HL-60/S4 treated with retinoic acid at 250 ng/mL for 4 days and 3 days (cell line): ENCODE measurements around the gene LRRC8C.

Experiments used
- in situ Hi-C: fragments of 300-500 bp; cut with MboI; formaldehyde crosslinking; loops from 2 replicates; pipeline ENCODE4 v1.7.0; 2022; ENCODE audit warnings: low sequenced_read_pairs

Gene LRRC8C

DNA sequence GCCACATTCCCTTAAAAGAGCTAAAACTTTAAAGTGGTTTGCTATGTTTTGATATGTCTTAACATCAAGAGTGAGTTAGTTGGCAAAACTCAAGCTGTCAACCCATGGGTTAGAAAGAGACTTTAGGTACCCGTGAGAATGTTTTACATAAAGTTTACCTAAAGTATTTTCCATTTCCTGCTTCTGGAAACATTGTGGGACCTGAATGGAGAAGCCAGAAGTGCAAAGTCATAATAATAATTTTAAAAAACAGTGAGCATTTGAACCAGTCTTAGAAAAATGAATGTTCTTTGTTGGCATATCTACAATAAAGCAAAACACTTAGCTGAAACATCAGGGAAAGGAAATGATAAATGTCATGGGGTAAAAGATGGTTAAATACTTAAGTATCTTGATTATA is 34.8 kb downstream of the LRRC8C start:
- in situ Hi-C loops: no loop called here

DNA sequence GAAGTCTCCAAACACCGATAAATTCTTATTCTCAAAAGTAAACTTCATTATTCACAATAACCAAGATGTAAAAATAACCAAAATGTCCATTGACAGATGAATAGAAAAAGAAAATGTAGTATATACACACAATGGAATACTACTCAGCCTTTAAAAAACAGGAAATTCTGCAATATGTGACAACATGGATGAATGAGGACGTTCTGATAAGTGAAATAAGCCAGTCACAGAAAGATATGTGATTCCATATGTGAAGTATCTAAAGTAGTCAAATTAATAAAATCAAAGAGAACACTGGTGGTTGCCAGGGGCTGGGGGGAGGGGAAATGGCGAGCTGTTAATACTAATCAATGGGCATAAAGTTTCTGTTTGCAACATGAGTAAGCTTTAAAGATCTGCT is 36.0 kb downstream of the LRRC8C start:
- in situ Hi-C loops: no loop called here

DNA sequence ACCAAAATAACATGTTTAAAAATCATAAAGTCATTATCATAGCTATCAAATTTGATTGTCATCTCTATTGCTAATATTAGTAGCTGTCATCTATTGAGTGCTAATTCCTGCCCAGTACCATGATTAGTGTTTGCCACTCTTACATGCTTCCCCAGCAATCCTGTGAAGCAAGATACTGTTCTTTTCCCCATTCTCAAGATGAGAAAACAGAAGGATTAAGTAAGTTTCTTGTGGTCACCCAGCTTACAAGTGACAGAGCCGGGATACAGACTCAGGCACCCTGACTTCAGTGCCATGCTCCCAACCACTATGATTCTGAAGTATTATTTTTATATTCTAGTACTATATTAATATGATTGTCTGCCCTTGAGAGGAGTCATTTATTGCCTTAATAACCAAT is 36.5 kb downstream of the LRRC8C start:
- in situ Hi-C loops: no loop called here

DNA sequence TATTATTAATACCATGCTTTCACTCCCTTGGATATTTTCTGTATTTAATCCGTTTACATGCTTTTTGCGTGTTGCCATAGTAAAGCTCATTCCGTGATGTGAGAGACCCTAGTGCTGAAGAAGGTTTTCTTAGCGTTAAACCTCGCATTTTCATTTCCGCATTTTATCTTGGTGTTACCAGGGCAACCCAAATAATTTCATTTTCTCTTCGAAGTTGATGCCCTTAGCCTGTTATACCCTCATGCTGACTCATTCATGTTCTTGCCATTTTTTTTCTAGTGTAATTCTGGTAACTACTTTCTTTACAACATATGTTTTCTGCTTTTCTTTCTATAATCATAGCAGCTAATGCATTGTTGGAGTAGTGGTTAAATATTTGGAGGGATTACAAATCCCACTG is 37.2 kb downstream of the LRRC8C start:
- in situ Hi-C loops: no loop called here

DNA sequence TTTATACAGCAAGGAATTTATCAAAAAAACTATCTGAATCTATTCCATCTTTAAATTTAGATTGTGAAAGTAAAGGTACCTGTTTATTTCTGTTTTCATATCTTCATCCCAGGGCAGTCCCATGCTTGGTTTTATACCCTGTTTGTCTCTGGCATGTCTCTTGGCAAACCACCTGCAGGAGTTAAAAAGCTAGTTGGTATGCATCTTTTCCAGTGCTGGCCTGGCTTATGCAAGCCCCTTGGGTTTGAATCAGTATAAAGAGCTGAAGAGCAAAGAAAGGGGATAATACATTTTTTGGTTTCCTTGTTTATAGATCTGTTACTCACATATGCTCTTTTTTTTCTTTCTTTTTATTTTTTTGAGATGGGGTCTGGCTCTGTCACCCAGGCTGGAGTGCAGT is 37.8 kb downstream of the LRRC8C start:
- in situ Hi-C loops: no loop called here

DNA sequence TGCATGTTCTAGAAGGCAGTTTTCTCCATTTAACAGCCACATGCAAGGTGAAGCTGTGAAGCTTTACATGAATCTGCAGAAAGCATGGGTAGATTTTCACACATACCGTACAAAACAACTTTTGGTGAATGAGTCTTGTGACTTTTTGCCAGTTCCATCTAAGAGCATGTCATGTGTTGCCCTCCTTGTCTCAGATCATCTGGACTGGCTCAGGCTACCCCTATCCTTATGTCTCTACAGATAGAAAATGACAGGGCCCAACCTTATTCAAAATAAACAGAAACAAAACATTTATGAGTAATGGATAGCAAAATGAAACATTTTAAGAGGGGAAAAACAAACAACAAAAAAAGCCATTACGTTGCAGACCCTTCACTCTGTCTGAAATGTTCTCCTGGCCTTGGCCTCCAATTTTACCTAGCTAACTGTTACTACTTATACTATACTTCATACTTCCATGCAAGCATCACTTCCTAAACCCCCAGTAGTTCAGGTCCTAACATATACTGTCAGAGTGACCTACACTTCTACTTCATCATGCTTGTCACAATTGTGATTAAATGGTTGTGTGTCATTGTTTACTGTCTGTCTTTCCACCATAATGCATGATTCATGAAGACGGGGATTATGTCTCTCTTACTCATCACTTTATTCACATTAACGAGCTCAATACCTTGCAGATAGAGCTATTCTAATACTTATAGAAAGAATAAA is 39.0 kb downstream of the LRRC8C start:
- in situ Hi-C loops: no loop called here

DNA sequence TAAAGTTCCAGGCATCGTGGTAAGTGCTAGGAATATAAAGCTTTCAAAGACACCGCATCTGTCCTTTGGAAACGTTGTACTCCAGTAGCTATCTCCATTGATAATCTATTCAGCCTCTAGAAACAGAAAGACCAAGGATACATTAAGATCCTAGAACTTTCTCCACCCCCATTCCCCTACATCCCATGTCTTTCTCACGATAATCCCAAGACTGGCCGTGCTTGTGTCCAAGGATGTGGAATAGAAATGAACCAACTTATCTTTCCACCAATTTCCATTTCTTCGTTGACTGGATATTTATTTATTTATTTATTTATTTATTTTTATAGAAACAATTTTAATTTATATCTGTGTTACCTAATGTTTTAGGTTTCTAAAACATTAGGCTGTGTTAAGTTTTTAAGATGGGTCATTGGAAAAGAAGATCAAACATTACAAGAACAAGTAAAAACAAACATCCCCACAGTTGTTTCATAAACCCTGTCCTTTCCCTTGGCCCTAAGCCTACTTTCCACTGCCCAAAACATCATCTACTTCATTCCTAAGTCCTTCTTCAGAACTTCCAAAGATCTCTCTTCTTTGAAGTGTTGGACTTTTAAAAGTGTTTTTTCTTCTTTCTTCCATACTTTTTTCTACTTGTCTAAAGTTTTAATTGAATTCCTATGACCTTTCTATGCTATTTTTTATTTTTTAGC is 39.7 kb downstream of the LRRC8C start:
- in situ Hi-C loops: no loop called here

DNA sequence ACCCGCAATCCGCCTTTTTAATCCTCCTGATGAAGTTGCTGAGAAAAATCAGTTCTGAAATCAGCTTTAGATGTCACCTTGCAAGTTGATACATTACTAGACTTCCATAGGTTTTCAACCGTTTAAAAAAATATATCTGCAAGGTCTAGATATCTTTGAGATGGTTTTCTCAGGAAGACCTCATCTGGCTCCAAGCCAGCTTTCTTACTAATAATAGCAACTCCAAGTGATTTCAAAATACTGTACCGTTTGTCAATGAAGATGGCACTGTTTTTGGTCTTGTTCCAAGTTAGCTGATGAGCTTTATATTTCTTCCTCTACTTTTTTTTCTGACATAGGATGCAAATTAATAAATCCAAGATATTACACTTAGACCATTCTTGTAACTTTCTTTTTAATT is 40.3 kb downstream of the LRRC8C start:
- in situ Hi-C loops: no loop called here

DNA sequence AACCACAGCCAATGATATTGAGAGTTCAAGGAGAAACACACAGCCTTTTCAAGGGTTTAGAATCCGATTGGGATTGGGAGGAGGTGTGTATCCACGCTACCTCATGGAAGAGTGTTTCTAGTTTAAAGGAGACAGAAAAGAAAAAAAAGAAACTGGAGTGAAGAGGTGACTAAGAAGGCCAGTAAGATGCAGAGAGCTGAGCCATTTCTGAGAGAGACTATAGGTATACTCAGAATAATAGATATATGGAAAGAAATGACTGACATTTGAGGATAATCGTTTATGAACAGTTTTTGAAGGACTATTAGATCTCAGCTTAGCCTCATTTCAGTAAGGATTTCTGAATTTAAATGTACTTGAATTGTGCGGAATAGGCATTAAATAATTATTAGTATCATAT is 42.8 kb downstream of the LRRC8C start:
- in situ Hi-C loops: no loop called here

DNA sequence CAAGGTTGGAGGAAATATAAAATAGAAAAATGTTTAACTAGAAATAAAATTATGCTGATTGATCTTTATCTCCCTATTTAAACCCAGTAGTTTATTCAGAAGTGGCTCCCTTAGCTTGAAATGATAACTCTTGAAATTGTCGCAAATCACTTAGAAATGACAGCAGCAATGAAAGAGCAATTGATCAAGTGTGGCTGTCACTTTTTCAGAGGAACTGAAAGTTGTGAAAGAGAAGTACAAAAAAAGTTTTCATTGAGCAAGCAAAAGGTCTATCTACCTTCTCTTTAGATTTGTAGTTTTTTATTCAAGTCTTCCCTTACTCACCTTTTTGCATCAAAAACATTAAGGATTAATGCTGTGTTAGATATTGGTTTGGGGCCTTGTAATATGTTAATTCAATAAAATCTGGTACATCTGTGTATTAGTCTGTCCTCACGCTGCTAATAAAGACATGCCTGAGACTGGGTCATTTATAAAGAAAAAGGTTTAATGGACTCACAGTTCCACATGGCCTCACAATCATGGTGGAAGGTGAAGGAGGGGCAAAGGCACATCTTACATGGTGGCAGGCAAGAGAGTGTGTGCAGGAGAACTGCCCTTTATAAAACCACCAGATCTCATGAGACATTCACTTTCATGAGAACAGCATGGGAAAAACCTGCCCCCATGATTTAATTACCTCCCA is 48.3 kb downstream of the LRRC8C start:
- in situ Hi-C loops: no loop called here

DNA sequence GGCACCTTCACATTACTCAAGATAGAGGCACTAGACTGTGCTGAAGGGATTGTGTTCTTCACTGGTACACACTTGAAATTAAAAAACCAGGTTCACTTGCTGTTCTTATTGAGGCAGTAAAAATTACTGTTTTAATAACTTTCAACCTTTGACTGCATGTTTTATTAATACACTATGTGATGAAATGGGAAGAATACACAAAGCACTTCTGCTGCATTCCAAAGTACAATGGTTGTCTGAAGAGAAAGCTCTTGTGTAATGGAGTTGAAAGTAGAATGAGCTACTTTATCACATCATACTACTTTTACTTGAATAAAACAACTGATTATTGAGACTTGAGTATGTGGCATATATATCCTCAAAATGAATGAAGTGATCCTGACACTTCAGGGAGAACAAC is 49.7 kb downstream of the LRRC8C start:
- in situ Hi-C loops: no loop called here

DNA sequence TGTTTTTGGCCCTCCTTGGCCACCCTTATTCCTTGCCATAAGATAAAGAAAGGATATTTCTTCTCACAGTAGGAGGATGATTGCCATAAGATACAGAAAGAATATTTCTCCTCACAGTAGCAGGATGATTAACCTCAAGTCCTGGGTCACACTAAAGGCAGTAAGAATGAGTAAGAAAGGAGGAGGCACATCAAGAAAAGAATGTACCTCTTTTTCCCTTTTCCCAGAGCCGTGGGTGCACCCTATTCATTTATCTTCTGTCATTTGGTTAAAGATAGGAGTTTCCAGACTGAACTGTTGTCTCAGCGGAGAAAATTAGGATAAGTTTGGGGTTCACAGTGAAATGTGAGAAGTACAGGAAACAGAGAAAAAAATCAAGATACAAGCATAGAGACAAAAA is 52.5 kb downstream of the LRRC8C start:
- in situ Hi-C loops: no loop called here

DNA sequence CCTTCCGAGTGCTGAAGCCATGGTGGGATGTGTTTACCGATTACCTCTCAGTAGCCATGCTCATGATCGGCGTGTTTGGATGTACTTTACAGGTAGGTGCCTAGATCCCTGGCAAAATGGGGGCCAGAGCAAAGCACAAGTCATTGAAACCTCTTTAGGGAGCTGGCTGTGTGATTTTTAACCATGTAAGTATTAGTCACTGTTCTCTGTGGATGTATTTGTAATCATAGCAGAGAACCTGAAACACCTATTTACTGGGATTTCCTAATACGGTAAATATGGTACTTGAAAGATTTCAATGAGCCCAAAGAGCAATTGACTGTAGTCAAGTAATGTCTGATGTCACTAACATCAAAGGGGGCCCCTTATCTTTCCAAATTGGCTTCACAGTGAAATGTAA is 53.6 kb downstream of the LRRC8C start:
- in situ Hi-C loops: no loop called here

DNA sequence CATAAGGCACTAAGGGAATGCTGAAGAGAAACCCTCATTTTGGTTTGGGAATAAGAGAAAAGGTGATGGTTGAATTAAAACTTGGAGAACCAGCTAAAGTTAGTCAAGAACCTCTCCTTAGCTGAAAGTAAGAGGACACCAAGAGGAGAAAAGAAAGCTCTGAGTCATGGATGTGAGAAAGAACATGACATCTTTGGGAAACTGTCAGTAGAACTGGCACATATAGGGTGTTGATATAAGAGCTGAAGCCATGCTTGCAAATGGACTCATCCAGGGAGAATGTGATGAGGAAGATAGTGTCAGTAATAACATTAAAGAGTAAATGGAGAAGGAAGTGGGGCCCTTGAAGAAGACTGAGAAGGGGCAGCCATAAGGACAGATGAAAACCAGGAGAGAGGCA is 54.3 kb downstream of the LRRC8C start:
- in situ Hi-C loops: no loop called here

DNA sequence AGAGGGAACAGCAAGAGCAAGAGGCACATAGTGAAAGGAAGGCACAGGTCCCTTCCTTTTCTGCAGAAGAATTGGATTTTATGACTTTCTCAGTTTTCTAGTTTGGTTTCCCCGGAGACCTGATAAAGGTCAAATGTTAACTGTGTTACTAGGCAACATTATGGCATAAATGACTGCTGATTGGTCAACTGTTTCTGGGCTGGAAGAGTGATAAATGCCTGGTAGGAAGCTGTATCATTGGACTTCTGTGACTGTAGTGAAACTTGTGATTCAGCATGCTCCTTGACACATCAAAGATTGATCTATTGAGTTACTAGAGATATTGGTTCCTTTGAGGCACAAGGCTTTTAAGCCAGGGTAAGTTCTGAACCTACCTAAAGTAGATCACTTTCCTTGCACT is 55.7 kb downstream of the LRRC8C start:
- in situ Hi-C loops: no loop called here

DNA sequence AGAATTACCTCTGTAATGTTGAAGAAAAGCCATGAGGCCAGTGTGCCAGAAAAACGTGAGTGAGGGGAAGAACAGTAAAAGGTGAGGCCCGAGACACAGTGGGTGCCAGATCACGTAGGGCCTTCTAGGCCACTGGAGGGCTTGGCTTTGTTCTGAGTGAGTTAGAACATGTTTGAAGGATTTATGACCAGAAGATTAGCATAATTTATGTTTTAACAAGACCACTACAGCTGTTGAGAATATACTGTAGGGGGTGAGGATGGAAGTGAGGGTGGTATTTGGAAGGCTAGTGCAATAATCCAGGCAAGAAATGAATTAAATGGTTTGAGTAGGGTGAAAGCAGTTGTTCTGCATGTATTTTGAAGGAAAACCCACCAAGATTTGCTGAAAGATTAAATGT is 56.3 kb downstream of the LRRC8C start:
- in situ Hi-C loops: no loop called here

DNA sequence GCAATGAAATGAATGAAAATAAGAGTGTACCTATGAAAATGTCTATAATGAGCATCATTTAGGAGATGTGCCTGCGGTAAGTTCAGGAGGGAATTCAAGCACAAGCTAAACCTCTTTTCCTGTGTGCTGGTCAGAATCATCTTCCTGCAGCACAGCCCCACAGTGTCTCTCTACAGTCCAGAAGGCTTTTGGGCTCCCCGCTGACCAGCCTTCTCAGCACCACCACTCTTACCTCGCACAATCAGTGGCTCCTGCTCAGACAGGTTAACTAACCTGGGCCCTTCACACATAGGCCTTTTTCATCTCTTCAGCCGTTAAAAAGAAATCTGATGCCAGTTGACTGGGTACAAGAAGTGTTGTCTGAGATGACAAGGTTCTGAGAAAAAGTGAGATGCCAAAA is 57.7 kb downstream of the LRRC8C start:
- in situ Hi-C loops: no loop called here

DNA sequence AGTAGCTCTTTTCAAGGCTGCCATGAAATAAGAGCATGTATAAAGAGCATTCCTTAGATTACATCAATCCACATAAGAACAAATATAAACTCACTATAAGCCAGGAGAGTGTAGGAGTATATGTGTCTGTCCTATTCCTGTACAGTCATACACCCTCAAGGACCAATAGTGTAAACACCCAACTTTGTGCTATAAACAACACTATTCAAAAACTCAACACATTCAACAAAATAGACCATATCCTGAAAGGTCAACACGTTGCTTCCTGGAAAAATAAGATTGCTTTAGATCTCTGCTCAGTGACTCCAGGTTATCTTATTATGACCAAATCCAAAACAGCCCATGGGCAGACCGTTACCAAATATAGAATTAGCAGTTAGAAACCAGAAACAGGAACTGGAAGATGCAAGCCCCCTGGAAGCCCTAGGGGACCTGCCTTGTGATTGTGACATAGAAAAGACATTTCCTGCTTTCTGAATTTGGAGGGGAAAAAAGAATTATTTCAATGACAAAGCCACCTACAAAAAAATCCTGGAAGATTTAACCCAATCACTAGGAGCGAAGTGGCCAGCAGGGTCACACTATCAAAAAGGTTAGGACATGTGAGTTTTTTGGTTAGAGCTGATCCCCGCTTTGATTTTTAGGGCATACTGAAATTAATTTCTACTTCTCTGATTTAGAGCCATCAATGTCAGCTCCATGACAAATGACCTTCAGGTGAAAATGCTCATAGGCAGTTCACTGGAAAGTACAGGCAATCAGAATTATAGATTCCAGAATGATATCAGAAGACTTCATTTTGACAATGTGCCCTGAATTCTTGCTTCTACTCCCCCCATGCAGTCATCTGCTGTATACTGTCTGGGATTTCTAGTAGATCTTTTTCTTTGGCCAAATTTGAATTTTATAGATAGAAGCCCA is 59.9 kb downstream of the LRRC8C start:
- in situ Hi-C loops: no loop called here

DNA sequence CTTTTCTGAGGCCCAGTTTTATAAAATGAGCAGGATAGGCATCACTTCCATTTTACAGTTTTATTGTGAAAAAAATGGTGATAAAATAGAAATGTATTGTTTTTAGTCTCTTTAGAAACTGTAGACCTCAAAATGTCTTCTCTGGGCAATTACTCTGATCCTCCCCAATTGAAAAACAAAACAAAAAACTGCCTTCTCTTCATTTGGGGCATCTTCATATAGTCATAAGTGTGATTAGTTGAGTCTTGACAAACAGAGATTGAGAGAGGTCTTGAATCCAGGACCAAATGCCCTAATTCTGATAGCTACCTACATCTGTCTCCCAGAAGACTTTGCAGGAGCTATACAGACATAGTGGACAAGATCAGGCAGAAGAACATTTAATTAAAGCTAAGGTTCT is 62.9 kb downstream of the LRRC8C start:
- in situ Hi-C loops: no loop called here

DNA sequence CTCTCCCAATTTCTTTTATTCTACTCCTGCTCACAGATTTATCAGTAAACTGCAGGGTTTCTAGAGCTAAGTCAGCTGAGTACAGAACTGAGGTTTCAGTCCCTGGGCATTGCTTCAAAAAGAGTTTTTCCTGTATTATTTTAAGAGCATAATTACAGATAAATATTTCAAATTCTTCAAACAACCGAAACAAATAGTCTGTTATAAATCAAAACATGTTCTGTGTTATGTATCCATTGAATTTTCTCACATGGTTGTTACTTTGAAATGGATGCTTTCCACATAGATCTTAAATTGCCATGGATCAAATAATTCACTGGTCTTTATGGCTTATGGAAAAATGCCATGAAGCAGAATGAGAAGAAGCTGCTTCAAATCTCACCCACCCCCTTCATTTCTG is 64.5 kb downstream of the LRRC8C start:
- in situ Hi-C loops: no loop called here

DNA sequence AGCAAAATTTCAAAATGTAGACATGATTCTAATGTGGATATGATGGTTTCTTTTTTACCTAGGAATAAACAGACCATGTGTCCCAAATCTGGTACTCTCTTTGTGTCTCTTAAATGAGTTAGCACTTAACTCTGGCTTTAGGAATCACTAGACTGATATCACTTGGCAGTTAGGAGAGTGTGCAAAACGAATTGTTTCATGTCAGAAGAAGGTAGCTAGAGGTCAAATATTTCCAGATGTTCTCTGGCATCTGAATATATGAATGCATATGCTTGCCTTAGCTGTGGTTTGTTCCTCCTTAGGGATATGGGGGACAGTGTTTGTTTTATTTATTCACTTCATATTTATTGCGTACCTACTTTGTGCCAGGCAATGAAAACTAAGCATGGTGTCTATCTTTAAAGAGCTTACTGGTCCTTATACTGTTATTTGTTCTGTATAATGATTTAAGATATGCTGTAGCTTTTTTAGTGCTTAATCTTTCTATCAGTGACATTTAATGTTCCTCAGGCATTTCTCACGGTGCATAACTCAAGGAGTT is 65.2 kb downstream of the LRRC8C start:
- in situ Hi-C loops: no loop called here
